RPMI8226 (cell line): ENCODE results near the gene BMP6.
"Not testable (repeated sequence)": the region's sequence is repeated elsewhere in the genome, so short reads cannot be mapped to it uniquely, and the experiment has no call there.

Experiments used
- DNase-seq: peaks from one replicate; pipeline ENCODE4 v3.0.0-alpha.2; 2015

The BMP6 gene

DNA sequence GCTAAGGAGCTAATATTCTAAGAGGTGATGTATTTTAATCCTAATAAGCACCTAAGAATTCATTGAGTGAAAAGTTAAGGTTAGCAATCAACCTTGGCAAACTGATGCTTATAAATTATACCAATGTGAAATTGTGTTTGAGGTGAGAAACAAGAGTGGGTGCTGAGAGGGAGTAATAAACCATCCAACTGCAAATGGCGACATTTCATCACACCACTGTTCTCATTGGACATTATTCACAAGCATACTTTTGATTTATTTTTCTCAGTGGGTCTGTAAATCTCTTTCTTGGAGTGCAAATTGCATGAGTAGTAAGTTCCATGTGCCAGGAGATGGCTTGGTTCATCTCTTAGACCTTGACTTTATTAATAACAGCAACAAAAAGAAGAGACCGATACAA lies 71.5 kb downstream of the BMP6 start:
- no peak for DNase-seq

DNA sequence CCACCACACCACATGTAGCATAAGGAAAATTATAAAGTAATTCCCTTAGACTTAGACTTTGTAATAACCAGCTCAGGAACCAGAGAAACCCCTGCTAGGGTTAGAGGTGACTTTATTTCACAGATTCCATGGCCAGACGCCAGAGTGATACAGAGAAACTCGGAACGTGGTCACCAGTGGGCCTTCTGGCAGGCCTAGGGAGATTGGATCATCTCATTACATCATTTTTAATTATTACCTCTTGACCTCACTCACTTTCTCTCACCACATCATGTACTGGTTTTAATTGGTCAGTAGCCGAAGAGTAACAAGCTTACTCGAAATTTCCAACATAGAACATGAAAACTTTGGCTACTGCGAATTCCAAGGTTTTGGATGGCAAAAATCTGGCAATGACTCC lies 72.9 kb downstream of the BMP6 start:
- DNase-seq, result no peak

DNA sequence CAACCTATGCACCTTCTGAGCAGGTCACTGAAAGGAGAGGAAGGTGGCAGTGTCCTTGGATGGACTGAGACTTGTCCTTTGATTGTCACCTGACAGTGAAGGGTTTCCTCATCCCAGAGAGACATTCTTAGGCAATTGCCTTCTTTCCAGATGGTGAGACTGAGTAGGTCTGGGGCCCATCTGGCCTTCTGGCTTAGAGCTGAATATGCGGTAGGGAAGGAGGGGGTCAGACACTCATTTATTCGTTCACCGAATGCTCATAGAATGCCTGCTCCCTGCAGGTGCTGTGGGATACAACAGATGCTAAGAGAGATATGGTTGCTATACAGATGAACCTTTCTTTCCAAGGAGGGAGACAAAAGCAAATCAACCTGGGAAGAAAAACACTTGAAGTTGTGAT lies 76.8 kb downstream of the BMP6 start:
- DNase-seq, result no peak

- DNase-seq, result no peak
These were observed 77.3 kb downstream of the BMP6 start for GRCh38 chr6:7803214-7803613.

- DNase-seq, result no peak
These were observed 79.4 kb downstream of the BMP6 start for GRCh38 chr6:7805078-7805849.

DNA sequence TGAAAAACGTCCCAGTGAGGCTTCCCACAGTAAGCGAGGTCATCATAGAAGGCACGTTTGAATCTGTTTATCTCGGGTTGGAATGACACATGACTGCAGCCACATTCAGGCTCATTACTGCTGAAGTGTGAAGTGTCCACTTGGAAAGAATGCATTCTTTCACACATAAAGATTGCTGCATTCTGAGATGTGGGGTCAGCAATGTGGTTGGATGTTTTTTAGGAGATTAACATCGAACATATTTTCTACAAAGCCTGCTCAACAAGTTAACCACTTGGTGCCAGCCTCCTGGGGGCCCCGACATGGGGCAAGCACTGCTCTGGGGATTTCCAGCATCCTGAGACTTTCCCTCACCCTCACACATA lies 79.9 kb downstream of the BMP6 start:
- no peak for DNase-seq

DNA sequence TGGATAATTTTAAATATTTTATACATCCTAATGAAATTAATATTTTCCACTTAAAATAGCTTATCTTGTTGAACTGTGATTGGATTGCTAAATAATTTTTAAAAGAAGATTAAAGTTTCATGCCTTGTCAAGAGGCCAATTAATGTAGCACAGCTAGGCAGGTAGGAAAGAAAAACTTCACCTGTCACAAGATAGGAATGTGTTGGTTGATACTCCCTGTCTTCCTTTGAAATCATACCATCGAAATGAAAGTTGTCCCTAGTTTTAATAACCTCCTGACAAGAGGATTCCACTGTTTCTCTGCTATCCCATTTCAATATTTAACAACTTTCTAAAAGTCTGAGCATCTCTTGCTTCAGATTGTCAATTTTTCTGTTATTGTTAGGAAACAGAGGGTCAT lies 80.8 kb downstream of the BMP6 start:
- DNase-seq, result no peak

DNA sequence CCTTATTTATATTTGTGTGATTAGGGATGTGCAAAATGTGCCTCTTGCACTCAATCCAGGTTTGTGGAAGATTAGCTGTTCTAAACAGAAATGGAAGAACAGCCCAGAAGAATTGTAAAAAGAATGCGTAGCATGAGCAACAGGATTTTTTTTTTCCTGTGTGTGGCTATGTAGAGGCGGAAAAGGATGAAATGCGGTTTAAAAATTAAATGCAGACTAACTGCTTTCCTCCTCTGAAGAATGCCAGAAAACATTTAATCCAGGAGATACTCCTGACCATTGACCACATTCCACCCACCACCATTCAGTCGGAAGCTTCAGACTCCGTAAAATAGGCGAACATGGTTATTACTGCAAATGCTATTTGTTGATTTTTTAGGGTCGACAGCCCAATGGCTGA lies 83.4 kb downstream of the BMP6 start:
- no peak for DNase-seq

DNA sequence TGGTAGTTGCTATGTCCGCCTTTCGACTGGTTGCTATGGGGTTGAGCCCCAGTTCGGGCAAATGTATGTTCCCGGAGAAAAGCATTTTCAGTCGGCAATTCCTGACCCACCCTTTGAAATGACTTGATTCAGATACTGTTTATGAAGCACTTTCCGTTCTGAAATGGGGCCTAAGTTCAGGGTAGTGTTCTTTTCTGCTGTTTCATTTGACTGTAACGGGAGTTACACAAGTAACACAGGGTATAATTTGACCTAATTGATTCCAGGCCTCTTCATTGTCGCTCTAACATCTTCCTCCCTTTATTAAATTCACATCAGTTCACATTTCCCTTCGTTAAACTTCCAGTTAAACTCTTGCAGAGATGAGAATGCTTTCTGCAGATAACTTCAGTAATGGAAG lies 85.5 kb downstream of the BMP6 start:
- no peak for DNase-seq

DNA sequence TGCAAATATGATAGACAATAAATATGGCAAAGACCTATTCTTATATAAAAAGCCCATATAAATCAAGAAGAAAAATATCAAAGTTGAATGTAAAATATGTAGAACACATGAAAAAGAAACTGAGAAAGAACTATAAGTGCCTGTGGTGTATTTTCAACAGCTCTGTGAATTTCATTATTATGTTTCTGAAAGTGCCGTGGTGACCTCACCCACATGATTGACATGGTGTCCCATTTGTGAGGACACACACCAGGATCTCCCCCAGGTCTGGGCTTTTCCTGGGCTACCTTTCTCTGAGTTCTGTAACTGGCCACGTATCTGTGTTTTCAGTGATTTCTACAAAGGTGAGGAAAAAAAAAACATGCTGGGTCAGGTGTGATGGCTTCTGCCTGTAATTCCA lies 86.7 kb downstream of the BMP6 start:
- DNase-seq, result no peak

- DNase-seq, result no peak
These were observed 87.3 kb downstream of the BMP6 start for GRCh38 chr6:7813193-7813592.

GRCh38 chr6:7813704-7814103 lies 87.8 kb downstream of the BMP6 start:
- no peak for DNase-seq

- DNase-seq, result no peak
These were observed 89.8 kb downstream of the BMP6 start for GRCh38 chr6:7815716-7816115.

DNA sequence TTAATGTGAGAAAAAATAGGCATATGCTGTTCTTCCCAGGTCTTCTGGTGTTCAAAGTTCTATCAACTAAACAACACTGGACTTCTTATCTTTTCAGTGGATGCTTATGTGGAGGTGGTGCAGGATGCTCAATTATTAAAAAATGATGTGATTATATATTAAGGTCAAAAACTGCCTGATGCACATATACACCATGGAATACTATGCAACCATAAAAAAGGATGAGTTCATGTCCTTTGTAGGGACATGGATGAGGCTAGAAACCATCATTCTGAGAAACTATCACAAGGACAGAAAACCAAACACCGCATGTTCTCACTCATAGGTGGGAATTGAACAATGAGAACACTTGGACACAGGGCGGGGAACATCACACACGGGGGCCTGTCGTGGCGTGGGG lies 91.3 kb downstream of the BMP6 start:
- DNase-seq, result not testable (repeated sequence)

DNA sequence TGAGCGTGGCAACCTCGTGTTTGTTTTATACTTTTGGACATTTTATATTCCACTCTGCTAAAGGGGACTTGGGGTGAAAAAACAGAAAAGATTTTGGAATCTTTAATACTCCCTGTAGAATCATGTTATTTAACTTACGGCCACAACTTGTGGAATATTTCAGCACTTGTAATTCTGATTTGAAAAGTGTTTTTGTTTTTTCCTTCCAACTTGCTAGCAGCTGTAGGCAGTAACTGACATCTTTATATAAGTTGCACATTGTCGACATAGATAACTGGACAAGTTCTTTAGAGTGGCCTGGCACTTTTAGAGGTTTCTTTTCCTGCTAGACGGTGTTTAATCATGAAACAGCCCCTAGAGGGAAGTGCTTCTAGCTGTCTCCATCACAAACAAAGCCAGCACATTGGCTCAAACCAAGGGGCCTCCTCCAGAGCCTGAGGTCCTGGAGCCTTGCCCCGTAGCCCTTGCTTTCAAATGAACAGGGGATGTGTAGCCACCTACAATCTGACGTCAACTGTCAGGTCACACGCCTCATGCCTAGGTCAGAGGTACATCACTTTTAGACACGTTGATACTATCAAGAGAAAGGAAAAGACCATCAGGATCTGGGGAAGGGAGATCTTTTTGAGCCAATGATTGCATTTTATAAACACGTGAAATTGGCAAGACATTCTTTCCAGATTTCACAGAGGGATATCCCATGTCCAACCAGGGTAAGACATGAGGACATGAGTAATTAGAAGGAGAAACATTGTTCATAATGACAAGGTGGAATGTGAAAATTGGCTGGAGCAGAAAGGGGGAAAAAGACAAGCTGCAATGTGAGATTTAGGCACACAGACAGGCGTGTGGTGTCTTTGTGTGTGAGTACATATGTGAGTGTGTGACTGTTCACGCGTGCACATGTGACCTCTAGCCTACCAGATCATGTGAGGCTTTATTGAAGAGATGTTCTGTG lies 92.6 kb downstream of the BMP6 start:
- no peak for DNase-seq

DNA sequence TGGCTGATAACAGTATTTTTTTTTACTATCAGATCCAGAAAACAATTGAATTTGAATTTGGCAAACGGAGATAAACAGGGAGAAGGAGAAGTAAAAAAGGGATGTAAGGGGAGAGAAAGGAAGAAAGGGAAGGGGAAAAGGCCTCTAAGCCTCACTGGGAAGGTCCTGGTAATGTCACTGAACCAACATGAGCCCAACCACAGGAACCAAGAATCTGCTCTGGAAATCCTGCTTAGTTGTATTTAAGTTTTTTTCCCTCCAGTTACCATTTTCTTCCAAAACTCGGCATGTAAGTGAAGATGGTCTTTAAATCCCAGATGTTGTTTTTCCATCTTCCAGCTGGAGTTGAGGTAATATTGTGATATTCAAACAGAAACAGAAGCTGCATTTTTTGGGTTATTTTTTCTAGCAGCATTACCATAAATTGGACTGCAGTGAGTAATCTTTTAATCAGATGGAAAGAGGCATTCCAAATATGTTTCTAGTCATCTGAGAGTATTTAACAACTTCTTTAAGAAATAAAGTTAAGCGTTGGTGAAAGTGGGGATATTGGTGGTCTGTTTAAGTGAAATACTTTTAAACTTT lies 93.6 kb downstream of the BMP6 start:
- DNase-seq, result no peak

DNA sequence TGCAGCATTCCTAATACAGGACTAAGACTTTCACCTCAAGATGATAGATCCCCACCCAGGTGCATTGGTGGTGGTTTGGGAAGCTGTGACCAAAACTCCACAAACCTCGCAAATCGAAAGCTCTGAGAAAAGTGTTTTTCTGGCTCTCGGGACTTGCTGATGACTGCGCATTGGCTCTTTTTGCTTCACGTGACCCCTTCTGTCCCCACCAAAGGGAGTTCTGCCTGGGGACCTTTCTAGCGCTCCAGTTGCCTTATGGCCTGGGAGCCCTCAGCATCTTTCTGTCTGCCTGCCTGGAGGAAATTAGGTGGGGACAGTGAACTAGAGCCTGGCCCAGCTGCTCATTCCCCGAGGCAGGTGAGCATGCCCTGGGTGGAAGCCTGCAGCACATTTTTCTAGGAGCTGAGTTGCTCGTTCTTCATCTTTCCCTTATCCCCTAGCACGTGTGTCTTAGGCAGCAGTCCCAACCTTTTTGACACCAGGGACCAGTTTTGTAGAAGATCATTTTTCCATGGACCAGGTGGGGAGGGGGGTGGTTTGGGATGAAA lies 94.5 kb downstream of the BMP6 start:
- no peak for DNase-seq

GRCh38 chr6:7821426-7821825 lies 95.5 kb downstream of the BMP6 start:
- DNase-seq, result no peak

DNA sequence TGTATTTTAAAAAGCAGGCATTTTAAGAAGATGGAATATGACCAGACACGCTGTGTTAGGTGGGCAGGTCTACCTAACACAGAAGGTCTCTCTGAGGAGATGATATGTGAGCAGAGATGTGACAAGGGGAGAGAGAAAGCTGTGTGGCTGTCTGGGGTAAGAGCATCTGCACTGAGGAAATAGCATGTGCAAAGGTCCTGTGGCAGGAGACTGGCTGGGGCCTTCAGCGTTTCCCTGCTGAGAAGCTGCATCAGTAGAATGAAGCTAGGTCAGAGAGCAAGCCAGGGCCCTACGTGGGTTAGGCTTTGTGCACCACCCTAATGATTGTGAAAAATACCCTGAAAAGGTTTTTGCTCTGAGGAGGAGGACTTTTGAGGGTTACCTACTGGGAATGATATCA lies 97.7 kb downstream of the BMP6 start:
- DNase-seq, result no peak

DNA sequence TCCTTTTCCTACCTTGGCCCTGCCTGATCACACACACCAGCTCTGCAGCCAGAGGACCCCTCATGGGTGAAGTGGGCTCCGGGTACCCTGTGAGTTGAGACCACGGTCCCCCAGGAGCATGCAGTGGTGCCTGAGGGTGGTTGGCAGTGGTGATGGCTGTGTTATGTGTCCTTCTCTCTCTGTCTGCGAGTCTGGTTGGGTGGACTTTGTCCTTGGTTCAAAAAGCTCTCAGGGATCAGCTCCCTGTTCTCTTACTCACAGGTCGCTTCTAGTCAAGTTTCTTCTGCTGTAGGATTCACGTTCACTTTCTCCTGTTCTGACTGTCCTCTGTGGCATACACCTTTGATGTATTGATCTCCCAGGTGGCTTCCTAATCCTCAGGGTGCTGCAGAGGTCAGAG lies 100.1 kb downstream of the BMP6 start:
- no peak for DNase-seq

GRCh38 chr6:7827142-7827541 lies 101.2 kb downstream of the BMP6 start:
- DNase-seq, result no peak

DNA sequence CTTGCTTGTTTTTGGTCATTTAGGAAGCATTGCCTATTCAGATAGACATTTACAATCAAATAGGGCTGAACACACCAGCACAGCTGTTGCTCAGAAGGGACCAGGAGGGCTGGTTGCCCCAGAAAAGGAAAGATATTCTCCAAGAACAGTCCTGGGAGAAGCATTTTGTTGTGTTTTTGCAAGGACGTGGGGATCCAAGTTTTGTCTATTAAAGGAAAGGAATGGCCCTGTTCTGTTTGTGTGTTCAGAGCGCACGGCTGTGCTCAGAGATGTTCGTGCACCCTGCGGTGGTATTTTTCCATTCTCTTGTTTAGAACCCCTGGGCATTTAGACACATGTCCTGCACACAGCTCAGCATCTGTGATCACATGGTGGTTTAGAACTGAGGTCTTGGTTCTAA lies 102.2 kb downstream of the BMP6 start:
- DNase-seq, result no peak

GRCh38 chr6:7832904-7833750 lies 107.2 kb downstream of the BMP6 start:
- no peak for DNase-seq
